GM19238 (cell line): ENCODE measurements around the gene POTEF.
"Not testable (repeated sequence)": the region's sequence is repeated elsewhere in the genome, so short reads cannot be mapped to it uniquely, and the experiment has no call there.

Experiments used
- DNase-seq: peaks from one replicate; pipeline ENCODE4 v3.0.0; 2011; ENCODE audit warnings: low spot score; ENCODE audit not compliant: insufficient read length

POTEF gene

GRCh38 chr2:130152816-130153595, 24.0 kb upstream of the POTEF start:
- DNase-seq: no peak

- DNase-seq: not testable (repeated sequence)
Observed at GRCh38 chr2:130152136-130152815, 23.3 kb upstream of the POTEF start.

GRCh38 chr2:130151145-130151512, 22.1 kb upstream of the POTEF start:
- DNase-seq: not testable (repeated sequence)

DNA sequence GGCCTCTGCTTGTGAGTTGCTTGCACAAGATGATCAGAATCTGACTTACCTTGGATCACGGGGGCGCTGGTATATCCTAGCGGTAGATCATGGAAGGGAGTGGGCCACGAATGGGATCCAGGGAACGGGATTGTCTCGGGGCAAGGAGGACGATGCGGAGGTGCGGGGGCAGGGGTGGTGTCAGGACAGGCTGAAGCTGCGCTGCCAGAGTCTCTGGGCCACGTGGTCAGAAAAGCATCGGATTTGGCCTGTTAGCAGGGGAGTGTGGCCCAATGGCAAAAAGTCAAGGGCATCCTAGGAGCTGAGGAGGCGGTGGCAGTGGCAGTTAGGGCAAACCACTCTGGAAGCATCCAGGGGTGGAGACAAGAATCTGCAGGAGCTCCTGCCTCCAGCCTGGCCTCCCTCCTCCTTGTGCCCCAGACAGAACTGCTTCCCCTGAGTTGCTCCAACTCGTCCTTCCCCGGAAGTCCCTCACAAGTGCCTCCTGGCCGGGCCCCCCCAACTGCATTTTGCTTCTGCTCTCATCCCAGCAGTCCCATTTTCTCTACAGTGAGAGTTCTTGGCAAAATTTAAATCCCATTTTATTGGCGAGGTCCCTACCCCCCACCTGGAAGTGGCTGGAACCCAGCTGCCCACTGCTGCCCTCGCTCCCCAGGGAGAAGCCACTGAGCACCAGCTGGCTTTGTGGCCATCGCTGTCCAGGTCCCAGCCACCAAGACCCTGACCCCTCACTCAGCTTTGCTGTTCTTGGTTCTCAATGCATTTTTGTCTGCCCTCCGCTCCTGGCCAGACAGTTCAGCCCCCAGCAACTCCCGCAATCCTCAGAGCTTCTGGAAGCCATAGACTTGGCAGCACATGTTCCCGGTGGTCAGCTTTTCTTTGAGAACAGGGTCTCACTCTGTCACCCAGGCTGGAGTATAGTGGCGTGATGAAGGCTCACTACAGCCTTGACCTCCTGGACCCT, 21.4 kb upstream of the POTEF start:
- no peak for DNase-seq

DNA sequence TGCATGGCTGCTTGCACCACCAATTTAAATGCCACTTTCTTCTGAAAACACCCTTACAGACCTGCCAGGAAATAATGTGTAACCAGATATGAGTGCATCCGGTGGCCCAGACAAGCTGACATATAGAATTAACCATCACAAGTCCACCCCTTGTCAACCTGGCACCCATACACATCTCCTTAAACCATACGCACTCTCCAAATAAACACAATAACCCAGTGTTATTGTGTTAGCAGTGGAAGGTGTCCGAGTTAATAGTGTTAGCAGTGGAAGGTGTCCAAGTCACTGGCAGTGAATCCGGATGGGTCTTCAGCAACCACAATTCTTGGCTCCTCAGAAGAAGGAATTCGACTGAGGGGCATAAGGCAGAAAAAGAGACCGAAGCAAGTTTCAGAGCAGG, 19.5 kb upstream of the POTEF start:
- not testable (repeated sequence) for DNase-seq

- not testable (repeated sequence) for DNase-seq
Observed at GRCh38 chr2:130145006-130145414, 16.0 kb upstream of the POTEF start, which contains the start of gene CCDC74B. CCDC74B (minus strand) TSS chr2:130145112; CDS start chr2:130144996, 116 bp downstream.

DNA sequence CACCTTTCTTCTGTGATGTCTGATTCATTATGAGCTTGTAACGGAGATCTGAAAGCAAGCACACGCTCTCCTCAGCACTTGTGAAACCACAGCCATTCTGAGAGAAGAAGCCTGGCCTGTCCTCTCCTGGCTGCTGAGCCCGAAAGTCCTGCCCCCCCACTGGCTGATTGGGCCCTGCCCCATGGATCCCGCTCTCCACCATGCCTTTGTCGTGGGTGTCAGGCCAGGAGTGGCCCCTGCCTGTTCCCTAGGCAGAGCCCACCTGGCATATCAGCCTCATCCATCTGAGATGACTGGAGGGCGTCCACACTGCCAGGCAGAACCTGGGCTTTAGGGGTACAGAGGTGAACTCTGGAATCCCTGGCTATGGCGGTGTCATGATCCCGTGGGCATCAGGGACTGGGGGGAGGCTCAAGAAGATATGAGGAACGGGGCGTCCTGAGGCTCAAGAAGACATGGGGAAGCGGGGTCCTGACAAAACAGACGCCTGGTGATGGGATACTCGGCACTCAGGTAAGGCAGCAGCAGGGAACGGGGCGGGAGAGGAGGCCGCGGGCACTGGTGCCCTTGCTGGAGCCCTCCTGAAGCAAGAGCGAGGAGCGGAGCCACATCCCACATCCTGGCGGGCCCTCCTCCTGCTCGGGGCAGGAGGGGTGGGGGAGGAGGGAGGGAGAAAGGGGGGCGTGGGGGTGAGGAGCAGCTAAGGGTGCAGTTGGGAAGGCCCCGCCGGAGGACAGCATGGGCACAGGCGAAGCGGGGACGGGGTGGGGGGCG, 14.4 kb upstream of the POTEF start:
- not testable (repeated sequence) for DNase-seq

DNA sequence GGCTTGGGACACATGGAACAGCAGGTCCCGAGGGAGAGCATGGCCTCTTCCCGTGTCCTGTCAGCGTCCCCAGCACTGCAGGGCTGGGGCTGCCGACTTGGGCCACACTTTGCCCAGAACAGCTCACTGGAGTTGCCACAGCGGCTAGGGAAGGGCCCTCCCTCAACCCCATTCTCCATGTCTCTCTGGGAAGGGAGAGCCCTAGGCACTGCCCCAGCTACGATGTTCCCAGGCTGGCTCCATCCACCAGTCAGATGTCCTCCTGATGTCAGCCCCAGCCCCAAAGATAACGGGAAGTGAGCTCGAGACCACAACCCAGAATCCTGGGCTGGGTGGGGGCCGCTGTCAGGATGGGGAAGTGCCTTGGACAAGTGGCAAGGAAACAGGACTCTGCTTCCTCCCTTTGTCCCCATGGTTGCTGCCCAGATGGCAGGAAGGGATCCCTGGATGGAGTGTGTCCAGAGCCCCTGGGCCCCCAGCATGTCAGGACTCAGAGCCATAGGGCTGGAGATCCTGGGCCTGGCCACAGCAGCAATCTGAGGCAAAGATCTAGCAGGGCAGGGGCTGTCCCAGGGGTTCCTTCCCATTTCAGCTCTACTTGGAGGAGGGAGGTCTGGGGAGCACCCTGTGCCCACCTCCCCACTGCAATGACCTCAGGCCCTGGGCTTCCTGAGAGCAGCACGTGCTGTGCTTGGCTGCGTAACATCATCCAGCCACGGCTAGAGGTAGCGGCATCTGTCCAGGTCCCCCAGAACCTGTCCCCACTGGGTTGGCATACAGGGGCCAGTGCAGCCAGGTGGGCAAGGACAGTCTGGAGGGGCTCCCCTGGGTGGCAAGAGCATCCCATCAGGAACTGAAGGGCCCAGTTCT, 13.6 kb upstream of the POTEF start:
- not testable (repeated sequence) for DNase-seq

DNA sequence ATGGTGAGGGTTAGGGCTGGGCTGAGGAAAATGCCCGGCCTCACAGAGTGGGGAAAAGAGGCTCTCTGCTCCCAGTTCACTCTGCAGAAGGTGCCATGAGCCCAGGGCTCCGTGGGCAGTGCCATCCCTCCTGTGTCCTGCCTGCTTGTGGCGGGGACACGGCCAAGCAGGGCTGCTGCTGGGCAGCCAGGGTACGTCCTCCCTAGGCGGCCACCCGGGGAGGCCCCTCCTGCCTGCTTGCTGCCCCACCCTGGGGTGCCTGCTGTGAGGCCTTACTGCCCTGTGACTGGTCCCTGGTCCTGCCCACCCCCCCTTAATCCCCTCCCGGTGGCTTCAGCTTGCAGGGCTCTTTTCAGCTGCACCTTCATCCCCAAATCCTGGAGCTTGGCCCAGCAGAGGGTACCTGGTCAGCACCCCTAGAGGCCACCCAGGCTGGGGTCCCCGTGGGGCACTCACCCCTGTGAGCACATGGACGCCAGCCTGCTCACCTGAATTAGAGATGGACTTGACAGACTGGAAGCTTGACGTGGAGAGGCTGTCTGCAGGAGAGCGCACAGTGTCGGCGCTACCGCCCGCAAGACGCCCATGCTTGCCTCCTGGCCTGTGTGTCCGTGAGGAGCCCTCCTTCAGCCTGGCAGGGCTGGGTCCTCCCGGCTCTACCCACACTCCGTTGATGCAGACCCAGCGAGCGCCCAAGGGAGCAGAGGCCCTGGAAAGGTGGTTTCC, 12.8 kb upstream of the POTEF start:
- DNase-seq: not testable (repeated sequence)

- DNase-seq: not testable (repeated sequence)
Observed at GRCh38 chr2:130141002-130141401, 12.0 kb upstream of the POTEF start.

DNA sequence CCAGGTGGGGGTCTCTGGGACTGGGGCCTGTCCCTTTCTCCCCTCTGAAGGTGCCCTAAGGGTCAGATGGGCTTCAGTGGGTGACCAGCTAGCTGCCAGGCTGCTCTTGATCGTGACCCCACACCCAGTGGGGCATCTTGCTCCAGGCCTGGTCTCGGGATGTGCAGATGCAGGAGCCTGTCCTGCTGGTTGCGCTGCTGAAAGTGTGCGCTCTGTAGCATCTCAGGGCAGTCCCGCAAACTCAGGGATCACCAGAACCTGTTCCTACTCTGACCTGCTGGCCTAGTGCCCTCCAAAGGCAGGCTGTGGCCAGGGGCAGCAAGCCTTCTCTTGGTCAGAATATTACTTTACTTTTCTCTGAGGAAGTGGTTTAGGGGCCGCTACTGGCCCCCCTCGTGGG, 11.5 kb upstream of the POTEF start:
- not testable (repeated sequence) for DNase-seq

- not testable (repeated sequence) for DNase-seq
Observed at GRCh38 chr2:130139331-130140280, 10.6 kb upstream of the POTEF start.

DNA sequence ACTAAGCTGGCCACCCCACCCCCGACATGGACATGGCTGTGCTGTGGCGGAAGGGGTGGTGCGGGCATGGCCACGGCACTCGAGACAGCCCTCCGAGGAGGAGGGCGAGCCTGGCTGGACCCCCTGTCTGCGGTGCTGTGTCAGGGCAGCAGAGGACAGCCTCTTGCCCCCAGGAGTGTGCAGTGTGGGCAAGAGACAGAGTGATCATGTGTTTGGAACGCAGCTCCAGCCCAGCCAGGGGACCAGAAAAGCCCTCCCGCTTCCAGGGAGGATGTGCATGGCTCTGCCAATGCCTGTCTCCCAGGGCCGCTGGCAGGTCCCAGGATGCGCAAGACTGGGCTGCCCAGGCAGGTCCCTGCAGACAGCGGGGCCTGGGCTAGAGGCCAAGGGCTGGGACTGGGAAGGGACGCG, 9.8 kb upstream of the POTEF start:
- DNase-seq: not testable (repeated sequence)

DNA sequence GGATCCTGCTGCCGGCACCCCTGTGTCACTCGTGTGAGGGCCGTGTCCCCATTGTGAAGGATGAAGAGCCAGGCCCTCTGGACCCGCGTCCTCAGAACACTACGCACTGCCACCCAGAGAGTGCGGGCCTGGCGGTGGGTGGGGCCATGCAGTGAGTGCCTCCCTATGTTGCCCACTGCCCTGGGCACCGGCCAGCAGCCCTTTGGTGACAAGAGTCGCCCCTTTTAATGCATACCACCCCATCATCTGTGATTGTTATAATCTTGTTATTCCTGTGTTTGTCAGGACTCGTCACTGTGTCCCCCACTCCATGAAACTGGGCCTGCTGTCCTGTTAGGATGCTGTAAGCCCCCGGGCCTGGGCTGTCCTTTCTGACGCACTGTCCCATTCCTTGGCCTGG, 9.3 kb upstream of the POTEF start:
- not testable (repeated sequence) for DNase-seq

DNA sequence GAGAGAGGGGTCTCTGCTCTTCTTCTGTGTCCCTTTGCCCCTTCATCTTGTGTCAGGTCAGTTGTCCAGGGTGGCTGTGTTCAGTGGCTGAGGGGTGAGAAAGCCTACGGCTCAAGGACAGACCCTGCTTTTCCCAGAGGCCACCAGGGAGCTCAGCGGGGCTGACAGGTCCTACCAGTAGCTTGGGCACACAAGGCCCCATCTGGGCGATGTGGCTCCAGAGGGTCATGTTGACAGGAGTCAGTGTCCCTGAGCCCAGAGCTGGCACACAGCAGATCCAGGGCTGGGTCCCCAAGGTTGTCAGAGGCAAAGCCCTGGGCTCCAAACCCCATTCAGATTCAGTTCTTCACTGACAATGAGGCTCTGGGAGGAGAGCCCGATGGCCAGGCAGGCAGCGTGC, 8.1 kb upstream of the POTEF start:
- DNase-seq: not testable (repeated sequence)

GRCh38 chr2:130136546-130136945, 7.5 kb upstream of the POTEF start:
- not testable (repeated sequence) for DNase-seq

- DNase-seq: no peak
Observed at GRCh38 chr2:130135692-130136541, 6.9 kb upstream of the POTEF start.
